Activated CD8-positive, alpha-beta T cell treated with anti-CD3 and anti-CD28 coated beads for 36 hours (primary cell): Measurements from ENCODE around the gene KCNK15. TPM values are rescaled to one million over a fixed set of nuclear protein-coding genes. Genes with fewer than 3 reads are reported as not detected.

Experiments used
- ATAC-seq: fragments of 200-7000 bp; cut with Tn5 transposase; one replicate; pipeline ENCODE4 v1.10.0; 2021; ENCODE audit warnings: mild to moderate bottlenecking, moderate library complexity
- CTCF ChIA-PET: fragments of 350-600 bp; sonication (Branson Sonifier 250); formaldehyde crosslinking; loops from one replicate; lab custom pipeline; 2021; ENCODE audit warnings: antibody characterized with exemption; lab: Charles Lee
- POLR2A ChIA-PET: fragments of 350-600 bp; sonication (Branson Sonifier 250); formaldehyde crosslinking; loops from one replicate; lab custom pipeline; 2021; ENCODE audit warnings: antibody characterized with exemption; lab: Charles Lee
- DNase-seq: peaks from one replicate; pipeline ENCODE4 v3.0.0-alpha.2; 2020
- H3K27ac Mint-ChIP-seq: one replicate; pipeline ENCODE4 v1.8.0; 2021; ENCODE audit warnings: mild to moderate bottlenecking, mixed read lengths
- H3K27me3 Mint-ChIP-seq: one replicate; pipeline ENCODE4 v1.8.0; 2021; ENCODE audit warnings: mixed read lengths
- H3K36me3 Mint-ChIP-seq: one replicate; pipeline ENCODE4 v1.8.0; 2021; ENCODE audit warnings: low read depth, mixed read lengths
- H3K4me1 Mint-ChIP-seq: one replicate; pipeline ENCODE4 v1.8.0; 2021; ENCODE audit warnings: low read depth, mixed read lengths
- H3K4me3 Mint-ChIP-seq: one replicate; pipeline ENCODE4 v1.8.0; 2021; ENCODE audit warnings: mild to moderate bottlenecking, moderate library complexity, mixed read lengths
- H3K9me3 Mint-ChIP-seq: one replicate; pipeline ENCODE4 v1.8.0; 2021; ENCODE audit warnings: mixed read lengths
- intact Hi-C: fragments of 100-400 bp; cut with micrococcal nuclease; formaldehyde crosslinking; loops from one replicate; pipeline ENCODE4 v1.10.0; 2022
- total RNA-seq, 2 experiments: library from RNA; stranded (reverse); gene quantifications; one replicate each; pipeline ENCODE4 v1.2.3, GENCODE V29; 2021
- TF ChIP-seq, protein P1 (sequence below): fragments of 200-600 bp; IDR thresholded peaks from one replicate; pipeline ENCODE4 v1.8.0; 2022; ENCODE audit warnings: antibody characterized with exemption, mild to moderate bottlenecking

KCNK15 gene
- total RNA-seq, 2 experiments from 2014 or later = 0.25 to 0.29 TPM

DNA sequence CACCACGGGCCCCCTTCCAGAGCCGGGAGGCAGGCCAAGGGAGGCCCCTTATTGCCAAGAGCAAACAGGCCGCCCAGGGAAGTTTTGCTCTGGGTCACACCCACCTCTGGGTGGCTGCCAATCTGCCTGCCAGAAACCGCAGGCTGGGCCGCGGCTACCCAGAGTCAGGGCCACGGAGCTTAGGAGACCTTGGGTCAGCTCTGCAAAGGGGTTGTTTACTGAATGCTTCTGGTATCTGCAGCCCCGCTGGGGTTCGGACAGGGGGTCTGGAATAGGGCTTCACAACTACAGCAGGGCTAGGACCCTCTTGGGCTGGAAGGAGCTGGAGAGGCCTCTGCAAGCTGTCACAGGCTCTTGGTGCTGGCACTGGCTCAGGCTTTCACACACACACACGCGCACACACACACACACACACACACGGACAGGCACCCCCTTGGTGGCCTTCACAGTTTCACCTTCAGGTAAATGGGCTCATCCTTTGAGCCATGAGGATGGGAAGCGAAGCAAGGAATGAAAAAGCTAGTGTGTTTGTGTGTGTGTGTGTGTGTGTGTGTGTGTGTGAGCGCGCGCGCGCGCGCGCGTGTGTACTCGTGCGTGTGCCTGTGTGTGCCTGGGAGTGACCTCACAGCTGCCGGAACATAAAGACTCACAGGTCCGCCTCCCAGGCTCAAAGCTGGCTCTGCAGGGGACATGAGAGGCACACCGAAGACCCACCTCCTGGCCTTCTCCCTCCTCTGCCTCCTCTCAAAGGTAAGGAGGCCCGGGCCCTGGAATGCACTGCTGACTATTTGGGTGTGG lies 30.8 kb upstream of the KCNK15 start, which contains the start of gene CCN5:
Gene CCN5, plus strand, starts transcription at position 669 of the 798 bp plus-strand sequence. Its CDS starts 22 bp downstream, at position 691.
- no peaks in the 10 kb centered on the region for H3K4me1 Mint-ChIP-seq
- no peak for ATAC-seq
- H3K27ac Mint-ChIP-seq = no peak within 1 kb of the TSS
- no peaks in the 10 kb centered on the region for H3K9me3 Mint-ChIP-seq
- TF ChIP-seq, protein P1, sequence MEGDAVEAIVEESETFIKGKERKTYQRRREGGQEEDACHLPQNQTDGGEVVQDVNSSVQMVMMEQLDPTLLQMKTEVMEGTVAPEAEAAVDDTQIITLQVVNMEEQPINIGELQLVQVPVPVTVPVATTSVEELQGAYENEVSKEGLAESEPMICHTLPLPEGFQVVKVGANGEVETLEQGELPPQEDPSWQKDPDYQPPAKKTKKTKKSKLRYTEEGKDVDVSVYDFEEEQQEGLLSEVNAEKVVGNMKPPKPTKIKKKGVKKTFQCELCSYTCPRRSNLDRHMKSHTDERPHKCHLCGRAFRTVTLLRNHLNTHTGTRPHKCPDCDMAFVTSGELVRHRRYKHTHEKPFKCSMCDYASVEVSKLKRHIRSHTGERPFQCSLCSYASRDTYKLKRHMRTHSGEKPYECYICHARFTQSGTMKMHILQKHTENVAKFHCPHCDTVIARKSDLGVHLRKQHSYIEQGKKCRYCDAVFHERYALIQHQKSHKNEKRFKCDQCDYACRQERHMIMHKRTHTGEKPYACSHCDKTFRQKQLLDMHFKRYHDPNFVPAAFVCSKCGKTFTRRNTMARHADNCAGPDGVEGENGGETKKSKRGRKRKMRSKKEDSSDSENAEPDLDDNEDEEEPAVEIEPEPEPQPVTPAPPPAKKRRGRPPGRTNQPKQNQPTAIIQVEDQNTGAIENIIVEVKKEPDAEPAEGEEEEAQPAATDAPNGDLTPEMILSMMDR = no peak
- intact Hi-C loops = no loop called here
- H3K27me3 Mint-ChIP-seq = no peaks in the 10 kb centered on the region
- H3K36me3 Mint-ChIP-seq = no peaks in the 10 kb centered on the region
- H3K4me3 Mint-ChIP-seq = no peak within 1 kb of the TSS
- CTCF ChIA-PET = no interaction called here
- DNase-seq = no peak
- POLR2A ChIA-PET = no interaction called here

DNA sequence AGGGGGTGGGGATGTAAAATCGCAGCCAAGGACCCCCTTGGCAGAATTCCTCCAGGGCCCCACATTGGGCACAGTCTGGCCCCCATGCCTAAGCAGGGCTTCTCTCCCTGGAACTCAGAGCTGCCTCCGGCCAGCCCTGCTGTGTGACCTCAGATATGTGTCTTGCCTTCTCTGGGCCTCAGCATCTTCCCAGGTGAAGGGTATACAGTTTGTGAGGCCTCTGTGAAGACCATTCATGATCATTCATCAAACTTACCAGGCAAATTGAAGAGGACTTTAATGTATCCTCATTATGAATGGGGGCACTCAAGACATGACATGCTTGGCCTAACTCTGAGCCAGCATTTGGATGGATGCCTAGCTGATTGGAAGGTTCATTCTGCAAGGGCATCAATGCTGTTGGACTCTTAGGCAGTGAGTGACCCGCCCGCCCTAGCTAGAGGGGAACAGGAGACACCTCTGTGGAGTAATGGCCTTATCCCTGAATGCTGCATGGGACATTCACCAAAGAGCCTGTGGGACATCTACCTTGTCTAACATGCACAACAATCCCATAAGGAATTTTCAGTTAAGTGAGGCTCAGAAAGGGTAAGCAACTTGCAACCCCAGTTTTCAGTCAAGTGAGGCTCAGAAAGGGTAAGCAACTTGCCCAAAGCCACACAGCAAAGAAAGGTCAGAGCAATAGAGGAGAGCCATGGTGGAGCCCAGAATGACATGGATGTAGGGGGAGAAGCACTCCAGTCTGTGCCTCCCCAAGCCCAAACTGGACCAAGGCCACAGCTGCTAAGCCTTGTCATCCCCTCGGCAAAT lies 30.0 kb upstream of the KCNK15 start:
- TF ChIP-seq, protein P1 = no peak
- Mint-ChIP-seq H3K9me3 (no peaks in the 10 kb centered on the region), H3K4me3 (no peak overlapping the region), H3K27ac (no peak overlapping the region), H3K27me3 (no peaks in the 10 kb centered on the region), H3K36me3 (no peaks in the 10 kb centered on the region), H3K4me1 (no peaks in the 10 kb centered on the region)
- DNase-seq = no peak
- ATAC-seq = no peak
- intact Hi-C loops = no loop called here
- ChIA-PET POLR2A (no interaction called here), CTCF (no interaction called here)

GRCh38 chr20:44716309-44717106 lies 29.2 kb upstream of the KCNK15 start:
- Mint-ChIP-seq H3K27ac (no peak overlapping the region), H3K36me3 (no peaks in the 10 kb centered on the region), H3K27me3 (no peaks in the 10 kb centered on the region), H3K9me3 (no peaks in the 10 kb centered on the region), H3K4me3 (no peak overlapping the region), H3K4me1 (no peaks in the 10 kb centered on the region)
- no peak for ATAC-seq
- TF ChIP-seq, protein P1 = no peak
- intact Hi-C loops = no loop called here
- DNase-seq = no peak
- ChIA-PET CTCF (interaction anchor here (1.0 kb wide), 1 partner anchor 10 kb away, joined by 3 read pairs; no protein-coding TSS in a partner anchor), POLR2A (no interaction called here)

DNA sequence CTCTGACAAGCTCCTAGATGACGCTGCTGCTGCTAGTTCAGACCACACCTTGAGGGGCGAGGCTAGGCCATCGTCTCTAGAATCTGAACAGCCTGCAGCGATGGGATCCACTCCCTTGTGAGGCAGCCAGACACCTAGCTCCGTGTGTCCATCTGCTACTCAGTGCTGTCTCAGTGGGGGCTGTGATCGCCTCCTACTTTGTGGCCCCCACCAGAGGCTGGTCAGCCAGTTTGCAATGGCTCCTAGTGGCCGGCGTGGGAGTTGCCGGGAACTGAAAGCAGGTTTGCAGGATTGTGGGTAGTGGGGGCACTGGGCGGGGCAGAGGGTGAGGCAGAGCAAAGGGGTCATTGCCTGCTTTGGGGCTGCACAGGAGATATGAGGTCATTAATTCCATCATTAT lies 27.7 kb upstream of the KCNK15 start:
- H3K27ac Mint-ChIP-seq = no peak overlapping the region
- H3K4me3 Mint-ChIP-seq = no peak overlapping the region
- TF ChIP-seq, protein P1 = no peak
- ChIA-PET CTCF (interaction anchor here (1.0 to 1.1 kb wide), 2 partner anchors 11 to 14 kb away, joined by 3 to 5 read pairs; no protein-coding TSS in a partner anchor), POLR2A (no interaction called here)
- no peak for DNase-seq
- no peaks in the 10 kb centered on the region for H3K27me3 Mint-ChIP-seq
- H3K9me3 Mint-ChIP-seq = no peaks in the 10 kb centered on the region
- intact Hi-C loops = no loop called here
- no peak for ATAC-seq
- H3K36me3 Mint-ChIP-seq = no peaks in the 10 kb centered on the region
- H3K4me1 Mint-ChIP-seq = no peaks in the 10 kb centered on the region
